GM12865 (cell line): Measurements from ENCODE around the gene ZCCHC3.
"Not testable (repeated sequence)": the region's sequence is repeated elsewhere in the genome, so short reads cannot be mapped to it uniquely, and the experiment has no call there.

Source experiments
- DNase-seq: peaks from one replicate; pipeline ENCODE4 v3.0.0; 2010; ENCODE audit warnings: low read depth
- H3K4me3 ChIP-seq: 2 replicates; pipeline ENCODE4 v1.5.1; 2011; ENCODE audit warnings: mild to moderate bottlenecking, low read depth, low read length, control low read depth
- CTCF ChIP-seq: IDR thresholded peaks from 2 replicates; pipeline ENCODE4 v1.5.1; 2011; ENCODE audit warnings: low read length, control low read depth, low read depth, inconsistent platforms; ENCODE audit not compliant: insufficient read depth; ENCODE audit errors: missing control alignments

Gene ZCCHC3

GRCh38 chr20:328975-329695, 31.8 kb downstream of the ZCCHC3 start:
- TF ChIP-seq CTCF, result no peak
- H3K4me3 ChIP-seq, result no peak overlapping the region
- no peak for DNase-seq

DNA sequence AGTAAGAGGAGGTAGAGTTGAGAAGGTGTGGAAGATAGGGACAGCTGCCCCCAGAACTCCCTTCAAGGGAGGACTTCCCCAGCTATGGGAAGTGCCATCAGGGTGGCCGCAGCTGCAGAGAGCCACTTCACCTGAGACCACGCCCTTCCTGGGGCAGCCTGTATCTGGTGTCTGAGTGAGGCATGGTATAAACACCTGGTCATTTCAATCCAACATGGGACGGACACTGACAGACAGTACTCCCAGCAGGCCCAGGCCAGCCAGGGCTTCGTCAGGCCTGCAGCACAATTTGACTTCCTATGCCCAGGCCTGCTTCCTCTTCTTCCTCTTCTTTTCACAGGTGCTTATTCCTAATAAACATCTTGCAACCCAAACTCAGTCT, 32.5 kb downstream of the ZCCHC3 start:
- no peak overlapping the region for H3K4me3 ChIP-seq
- DNase-seq, result no peak
- TF ChIP-seq CTCF, result no peak

- H3K4me3 ChIP-seq, result no peak overlapping the region
- peak; percentile 80 for DNase-seq
- peak; percentile 94 for TF ChIP-seq CTCF
These were observed 33.1 kb downstream of the ZCCHC3 start for GRCh38 chr20:330233-331149.

DNA sequence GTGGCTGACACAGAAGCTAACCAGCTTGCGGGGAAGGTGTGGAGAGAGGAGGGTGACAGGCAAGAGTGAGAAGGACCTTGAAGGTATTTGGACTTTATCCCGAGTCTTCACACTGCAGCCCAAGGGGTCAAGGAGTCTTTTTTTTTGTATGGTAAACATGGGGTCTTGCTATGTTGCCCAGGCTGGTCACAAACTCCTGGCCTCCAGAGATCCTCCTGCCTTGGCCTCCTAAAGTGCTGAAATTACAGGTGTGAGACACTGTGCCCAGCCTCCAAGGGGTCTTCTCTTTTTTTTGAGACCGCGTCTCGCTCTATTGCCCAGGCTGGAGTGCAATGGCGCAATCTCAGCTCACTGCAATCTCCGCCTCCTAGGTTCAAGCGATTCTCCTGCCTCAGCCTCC, 37.2 kb downstream of the ZCCHC3 start:
- no peak overlapping the region for H3K4me3 ChIP-seq
- no peak for TF ChIP-seq CTCF
- DNase-seq, result no peak

- not testable (repeated sequence) for H3K4me3 ChIP-seq, DNase-seq
These were observed 38.7 kb downstream of the ZCCHC3 start for GRCh38 chr20:336040-336439.

GRCh38 chr20:341682-342081, 44.3 kb downstream of the ZCCHC3 start:
- DNase-seq, result no peak
- TF ChIP-seq CTCF, result no peak
- no peak overlapping the region for H3K4me3 ChIP-seq

DNA sequence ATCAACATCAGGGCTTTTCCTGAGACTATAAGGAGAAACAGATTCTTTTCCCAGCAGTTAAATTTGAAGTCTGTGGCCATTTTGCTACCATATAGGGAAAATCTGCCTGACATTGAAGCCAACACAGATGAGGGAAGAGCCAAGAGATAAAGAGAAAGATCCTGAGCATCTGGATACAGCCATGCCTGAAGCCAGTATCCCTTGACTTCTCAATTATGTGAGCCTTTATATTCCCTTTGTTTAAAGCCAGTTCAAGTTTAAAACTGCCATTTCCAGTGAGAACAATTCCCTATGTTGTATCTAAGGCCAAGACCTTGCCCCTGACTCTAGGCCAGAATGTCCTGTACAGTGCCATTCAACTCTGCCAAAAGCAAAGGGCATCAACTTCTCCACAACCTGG, 45.7 kb downstream of the ZCCHC3 start:
- DNase-seq, result no peak
- no peak for TF ChIP-seq CTCF
- no peak overlapping the region for H3K4me3 ChIP-seq
